Measurements from ENCODE around the gene ZNF79.

- TF ChIP-seq, protein P1, sequence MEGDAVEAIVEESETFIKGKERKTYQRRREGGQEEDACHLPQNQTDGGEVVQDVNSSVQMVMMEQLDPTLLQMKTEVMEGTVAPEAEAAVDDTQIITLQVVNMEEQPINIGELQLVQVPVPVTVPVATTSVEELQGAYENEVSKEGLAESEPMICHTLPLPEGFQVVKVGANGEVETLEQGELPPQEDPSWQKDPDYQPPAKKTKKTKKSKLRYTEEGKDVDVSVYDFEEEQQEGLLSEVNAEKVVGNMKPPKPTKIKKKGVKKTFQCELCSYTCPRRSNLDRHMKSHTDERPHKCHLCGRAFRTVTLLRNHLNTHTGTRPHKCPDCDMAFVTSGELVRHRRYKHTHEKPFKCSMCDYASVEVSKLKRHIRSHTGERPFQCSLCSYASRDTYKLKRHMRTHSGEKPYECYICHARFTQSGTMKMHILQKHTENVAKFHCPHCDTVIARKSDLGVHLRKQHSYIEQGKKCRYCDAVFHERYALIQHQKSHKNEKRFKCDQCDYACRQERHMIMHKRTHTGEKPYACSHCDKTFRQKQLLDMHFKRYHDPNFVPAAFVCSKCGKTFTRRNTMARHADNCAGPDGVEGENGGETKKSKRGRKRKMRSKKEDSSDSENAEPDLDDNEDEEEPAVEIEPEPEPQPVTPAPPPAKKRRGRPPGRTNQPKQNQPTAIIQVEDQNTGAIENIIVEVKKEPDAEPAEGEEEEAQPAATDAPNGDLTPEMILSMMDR (IDR thresholded peaks at IDR 0.05) = no peak
- no peak for TF ChIP-seq POLR2A (IDR thresholded peaks at IDR 0.05)
Observed at GRCh38 chr9:127388037-127388855, 35.9 kb upstream of the ZNF79 start.
